Subcutaneous adipose tissue (tissue), 4 donors: ENCODE results near the gene RGS13. TPM values are rescaled to one million over a fixed set of nuclear protein-coding genes. Genes with fewer than 3 reads are reported as not detected.

ENCODE experiments used
- total RNA-seq, 4 donors: library from RNA; depleted of rRNA; stranded (reverse); fragments of >200 nt; gene quantifications; one replicate each; pipeline ENCODE4 v1.1.0, GENCODE V29; 2016
- TF ChIP-seq, protein P1 (sequence below): fragments of 450-650 bp; IDR thresholded peaks from one replicate; pipeline ENCODE4 v1.5.1; 2016; ENCODE audit warnings: low read depth, mild to moderate bottlenecking, control low read depth, antibody characterized with exemption, moderate library complexity

The RGS13 gene
- total RNA-seq, 4 donors from 2014 or later = 0.19 to 1.4 (median 1.0) TPM

DNA sequence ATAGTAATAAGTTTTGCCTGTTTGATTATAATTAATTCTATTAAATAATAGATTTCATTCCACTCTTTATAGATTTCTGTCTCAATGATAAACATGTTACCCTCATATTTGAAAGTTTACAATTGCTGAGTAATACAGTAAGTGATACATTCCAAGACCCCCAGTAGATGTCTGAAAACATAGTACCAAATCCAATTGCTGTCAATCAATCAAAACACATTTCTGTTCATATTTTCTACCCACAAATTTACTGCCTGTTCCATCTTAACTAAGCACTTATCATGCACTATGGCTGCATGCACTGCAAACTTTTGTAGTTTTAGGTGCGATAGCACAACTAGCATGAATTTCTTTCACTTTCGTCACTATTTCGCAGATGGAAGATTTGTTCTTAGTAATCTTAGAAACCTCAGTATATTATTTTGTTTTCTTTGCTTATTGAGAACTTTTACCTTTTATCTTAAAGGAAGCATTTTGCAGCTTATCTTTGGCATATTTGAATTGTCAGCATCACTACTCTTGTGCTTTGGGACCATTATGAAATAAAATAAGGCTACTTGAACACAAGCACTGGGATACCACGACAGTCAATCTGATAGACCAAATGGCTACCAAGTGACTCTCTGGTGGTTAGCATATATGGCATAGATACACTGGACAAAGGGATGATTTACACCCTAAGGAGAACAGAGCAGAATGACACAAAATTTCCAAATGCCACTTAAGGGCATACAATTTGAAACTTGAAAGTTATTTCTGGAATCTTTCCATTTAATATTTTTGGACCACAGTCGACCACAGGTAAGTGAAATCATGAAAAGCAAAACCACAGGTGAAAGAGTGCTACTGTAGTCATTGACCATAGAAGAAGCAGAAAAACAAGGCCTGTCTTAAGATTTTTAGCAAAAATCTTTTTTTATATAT is 67.6 kb downstream of the RGS13 start:
- TF ChIP-seq, protein P1, sequence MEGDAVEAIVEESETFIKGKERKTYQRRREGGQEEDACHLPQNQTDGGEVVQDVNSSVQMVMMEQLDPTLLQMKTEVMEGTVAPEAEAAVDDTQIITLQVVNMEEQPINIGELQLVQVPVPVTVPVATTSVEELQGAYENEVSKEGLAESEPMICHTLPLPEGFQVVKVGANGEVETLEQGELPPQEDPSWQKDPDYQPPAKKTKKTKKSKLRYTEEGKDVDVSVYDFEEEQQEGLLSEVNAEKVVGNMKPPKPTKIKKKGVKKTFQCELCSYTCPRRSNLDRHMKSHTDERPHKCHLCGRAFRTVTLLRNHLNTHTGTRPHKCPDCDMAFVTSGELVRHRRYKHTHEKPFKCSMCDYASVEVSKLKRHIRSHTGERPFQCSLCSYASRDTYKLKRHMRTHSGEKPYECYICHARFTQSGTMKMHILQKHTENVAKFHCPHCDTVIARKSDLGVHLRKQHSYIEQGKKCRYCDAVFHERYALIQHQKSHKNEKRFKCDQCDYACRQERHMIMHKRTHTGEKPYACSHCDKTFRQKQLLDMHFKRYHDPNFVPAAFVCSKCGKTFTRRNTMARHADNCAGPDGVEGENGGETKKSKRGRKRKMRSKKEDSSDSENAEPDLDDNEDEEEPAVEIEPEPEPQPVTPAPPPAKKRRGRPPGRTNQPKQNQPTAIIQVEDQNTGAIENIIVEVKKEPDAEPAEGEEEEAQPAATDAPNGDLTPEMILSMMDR = no peak

DNA sequence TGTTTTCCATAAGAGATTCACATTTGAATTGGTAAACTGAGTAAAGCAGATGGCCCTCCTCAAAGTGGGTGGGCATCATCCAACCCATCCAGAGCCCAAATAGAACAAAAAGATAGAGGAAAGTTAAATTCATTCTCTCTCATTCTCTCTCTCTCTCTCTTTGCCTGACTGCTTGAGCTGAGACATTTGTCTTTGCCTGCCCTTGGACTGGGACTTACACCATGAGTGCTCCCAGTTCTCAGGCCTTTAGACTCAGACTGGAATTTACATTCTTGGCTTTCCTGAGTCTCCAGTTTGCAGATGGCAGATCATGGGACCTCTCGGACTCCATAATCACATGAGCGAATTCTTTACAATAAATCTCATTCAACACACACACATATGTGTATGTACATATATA is 69.6 kb downstream of the RGS13 start:
- TF ChIP-seq, protein P1 = no peak

DNA sequence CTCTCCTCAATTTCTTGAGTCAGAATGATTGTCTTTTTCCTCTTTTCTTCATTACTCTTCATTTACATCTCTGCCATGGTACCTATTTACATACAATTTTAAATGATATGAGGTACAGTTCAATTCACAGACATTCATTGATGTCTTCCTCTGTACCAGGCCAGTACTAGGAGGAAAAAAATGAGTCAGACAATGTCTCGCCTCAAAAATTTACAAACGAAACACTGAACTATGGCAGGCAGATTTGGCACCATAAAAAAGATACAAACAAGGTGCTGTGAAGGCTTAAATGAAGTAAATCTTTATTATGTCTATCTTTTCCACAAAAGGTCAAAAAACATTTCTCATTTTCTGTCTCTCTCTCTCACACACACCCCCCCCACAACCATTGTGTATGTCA is 71.0 kb downstream of the RGS13 start:
- TF ChIP-seq, protein P1 = no peak

DNA sequence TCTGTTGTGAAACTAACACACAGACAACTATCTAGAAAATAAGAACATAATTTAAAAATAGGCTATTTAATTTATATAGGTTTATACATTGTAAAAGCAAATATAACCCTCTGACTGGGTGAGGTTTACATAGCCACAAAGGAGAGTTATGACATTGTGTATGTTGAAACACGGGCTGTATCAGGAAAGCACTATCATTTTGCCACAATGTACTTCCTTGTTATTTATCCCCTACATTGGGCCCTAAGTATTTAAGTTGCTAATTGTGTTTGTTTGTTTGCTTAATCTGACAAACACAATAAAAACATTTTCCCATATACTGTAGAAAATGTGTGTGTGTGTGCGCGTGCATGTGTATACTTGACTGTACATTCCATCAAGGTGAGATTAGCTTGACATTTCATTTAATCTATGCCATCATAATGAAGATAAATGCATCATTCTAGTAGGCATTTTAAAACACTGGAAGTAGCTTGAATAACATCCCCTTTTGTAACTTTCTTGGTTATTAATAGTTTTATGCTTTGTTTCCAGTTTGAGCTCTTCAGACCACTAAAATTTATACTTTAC is 72.1 kb downstream of the RGS13 start:
- TF ChIP-seq, protein P1 = no peak

DNA sequence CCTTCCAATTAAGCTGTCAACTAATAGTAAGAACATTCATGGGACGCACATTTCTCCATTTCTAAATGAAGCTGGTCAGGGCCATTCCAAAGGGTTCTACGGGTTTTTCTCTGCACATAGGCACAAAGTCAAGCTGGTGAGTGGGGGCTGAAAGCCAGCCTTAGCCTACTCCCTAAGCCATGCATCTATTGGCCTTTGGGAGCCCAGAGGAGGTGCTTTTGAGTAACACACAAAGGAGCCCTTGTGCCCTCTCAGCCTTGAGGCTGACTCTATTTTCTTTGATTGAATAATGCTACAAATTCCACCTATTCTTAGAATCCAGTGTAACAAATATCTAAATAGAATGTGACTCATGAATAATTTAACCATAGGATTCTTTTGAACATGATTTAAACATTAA is 73.6 kb downstream of the RGS13 start:
- TF ChIP-seq, protein P1 = no peak

Other genes starting within 250 kb of the RGS13 start
- 100 to 1,000 TPM in 1 of 4 donors, 10 to 100 TPM in 2, 1 to 10 TPM in 1; 2.6 to 693 (median 77.0) TPM for gene RGS1, start 60.4 kb upstream of the RGS13 start, total RNA-seq
- gene RGS2, start 172.9 kb downstream of the RGS13 start, total RNA-seq = 100 to 1,000 TPM in 1 of 4 donors, 10 to 100 TPM in 3; 10.2 to 185 (median 76.1) TPM